ENCODE results near the gene GCG.

DNA sequence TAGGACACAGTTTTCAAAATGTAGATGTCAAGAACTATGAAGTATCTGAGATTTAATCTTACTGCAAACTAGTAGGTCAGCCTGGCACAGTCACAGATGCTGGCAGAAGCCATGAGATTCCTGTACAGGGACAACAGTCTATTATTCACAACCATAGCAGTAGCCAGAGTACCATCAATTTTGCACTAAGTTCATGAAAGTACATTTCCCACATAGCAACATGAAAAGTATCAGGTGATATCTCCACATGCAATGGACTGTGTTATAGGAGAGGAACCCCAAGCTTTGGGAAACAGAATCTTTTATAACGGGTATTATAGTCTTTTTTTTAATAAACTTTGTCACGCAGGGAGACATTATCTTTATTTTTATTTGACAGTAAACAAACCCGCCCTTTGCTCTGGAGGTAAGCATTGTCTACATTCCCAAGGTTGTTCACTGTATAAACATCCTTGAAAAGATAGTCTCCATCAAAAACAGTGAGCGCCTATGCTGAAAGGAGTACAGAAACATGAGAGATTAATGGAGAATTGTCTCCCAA lies 44.6 kb downstream of the GCG start:
- TF ChIP-seq POLR2A (IDR thresholded peaks at IDR 0.05) (no peak), EP300 (IDR thresholded peaks at IDR 0.05) (no peak), POLR2AphosphoS5 (IDR thresholded peaks at IDR 0.05) (no peak)
- TF ChIP-seq, protein P1, sequence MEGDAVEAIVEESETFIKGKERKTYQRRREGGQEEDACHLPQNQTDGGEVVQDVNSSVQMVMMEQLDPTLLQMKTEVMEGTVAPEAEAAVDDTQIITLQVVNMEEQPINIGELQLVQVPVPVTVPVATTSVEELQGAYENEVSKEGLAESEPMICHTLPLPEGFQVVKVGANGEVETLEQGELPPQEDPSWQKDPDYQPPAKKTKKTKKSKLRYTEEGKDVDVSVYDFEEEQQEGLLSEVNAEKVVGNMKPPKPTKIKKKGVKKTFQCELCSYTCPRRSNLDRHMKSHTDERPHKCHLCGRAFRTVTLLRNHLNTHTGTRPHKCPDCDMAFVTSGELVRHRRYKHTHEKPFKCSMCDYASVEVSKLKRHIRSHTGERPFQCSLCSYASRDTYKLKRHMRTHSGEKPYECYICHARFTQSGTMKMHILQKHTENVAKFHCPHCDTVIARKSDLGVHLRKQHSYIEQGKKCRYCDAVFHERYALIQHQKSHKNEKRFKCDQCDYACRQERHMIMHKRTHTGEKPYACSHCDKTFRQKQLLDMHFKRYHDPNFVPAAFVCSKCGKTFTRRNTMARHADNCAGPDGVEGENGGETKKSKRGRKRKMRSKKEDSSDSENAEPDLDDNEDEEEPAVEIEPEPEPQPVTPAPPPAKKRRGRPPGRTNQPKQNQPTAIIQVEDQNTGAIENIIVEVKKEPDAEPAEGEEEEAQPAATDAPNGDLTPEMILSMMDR (IDR thresholded peaks at IDR 0.05), result no peak

All from stomach (tissue), 4 donors.